ENCODE results near the gene WDR76.
"Not testable (repeated sequence)": the region's sequence is repeated elsewhere in the genome, so short reads cannot be mapped to it uniquely, and the experiment has no call there.

DNA sequence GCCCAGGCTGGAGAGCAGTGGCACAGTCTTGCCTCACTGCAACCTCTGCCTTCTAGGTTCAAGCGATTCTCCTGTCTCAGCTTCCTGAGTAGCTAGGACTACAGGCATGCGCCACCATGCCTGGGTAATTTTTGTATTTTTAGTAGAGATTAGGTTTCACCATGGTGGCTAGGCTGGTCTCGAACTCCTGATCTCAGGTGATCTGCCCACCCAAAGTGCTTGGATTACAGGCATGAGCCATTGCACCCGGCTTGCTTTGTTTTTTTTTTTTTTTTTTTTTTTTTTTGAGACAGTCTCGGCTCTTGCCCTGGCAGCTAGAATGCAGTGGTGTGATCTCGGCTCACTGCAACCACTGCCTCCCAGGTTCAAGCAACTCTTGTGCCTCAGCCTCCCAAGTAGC, 5.7 kb downstream of the WDR76 start:
- TF ChIP-seq POLR2AphosphoS5 (IDR thresholded peaks at IDR 0.05; ENCODE audit: low read depth, low read length); TAF1 (IDR thresholded peaks at IDR 0.05; ENCODE audit: borderline replicate concordance, low read depth, low read length): not testable (repeated sequence)
